Measurements from ENCODE around the gene NF2.
"Not testable (repeated sequence)": the region's sequence is repeated elsewhere in the genome, so short reads cannot be mapped to it uniquely, and the experiment has no call there.

The NF2 gene

DNA sequence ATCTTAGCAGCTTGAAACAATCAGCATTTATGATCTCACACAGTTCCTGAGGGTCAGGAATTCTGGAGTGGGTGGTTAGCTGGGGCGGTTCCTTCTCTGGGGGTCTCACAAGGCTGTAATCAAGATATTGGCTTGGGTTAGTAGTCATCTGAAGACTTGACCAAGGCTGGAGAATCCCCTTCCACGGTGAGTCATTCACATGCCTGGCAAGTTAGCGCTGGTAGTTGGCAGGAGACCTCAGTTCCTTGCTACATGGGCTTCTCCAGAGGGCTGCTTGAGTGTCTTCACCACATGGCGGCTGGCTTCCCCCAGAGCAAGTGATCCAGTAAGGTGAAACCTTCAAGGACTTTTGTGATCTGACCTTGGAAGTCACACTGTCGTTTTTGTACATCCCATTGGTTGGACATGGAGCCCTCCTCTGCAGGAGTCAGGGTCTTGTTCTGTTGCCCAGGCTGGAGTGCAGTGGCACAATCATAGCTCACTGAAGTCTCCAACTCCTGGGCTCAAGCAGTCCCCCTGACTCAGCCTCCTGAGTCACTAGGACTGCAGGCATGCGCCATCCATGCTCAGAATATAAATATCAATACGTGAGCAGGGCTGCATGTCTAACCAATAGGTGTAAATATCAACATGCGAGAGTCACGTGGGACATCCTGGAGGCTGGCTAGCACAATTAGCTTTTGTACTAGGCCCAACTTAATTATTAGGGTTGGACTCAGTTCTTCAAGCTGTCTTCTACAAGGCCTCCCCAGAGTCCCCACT lies 15.3 kb upstream of the NF2 start:
- H3K4me3 ChIP-seq (ENCODE audit: insufficient read depth in 1 of 2, low read depth in 1 of 2, low read length in 2 of 2) = no peak overlapping the region

DNA sequence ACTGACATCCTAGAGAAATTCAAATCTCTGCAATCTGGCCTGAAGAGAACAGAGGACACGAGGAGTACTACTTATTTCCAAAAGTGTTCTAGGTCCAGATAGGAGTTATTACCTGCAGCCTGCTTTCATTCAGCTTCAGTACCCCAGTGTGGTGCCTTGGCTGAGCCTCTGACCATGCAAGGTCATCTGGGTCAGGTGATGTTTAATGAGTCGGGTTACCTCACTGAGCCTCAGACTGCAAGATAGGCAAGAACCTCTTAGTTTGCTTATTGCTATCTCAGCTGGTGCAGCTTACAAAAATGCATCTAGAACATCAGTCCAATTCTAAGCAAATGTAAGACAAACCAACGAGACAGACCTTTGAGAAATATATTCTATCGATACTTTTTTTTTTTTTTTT lies 9.5 kb upstream of the NF2 start:
- Histone ChIP-seq H3K4me1 (ENCODE audit: control insufficient read depth, insufficient read depth, low read depth, low read length) (peaks cover 2% of the 10 kb centered on the region), H2BK15ac (ENCODE audit: low read depth, poor library complexity, severe bottlenecking) (no peak overlapping the region), H3K23ac (ENCODE audit: low read length in 2 of 2) (no peak overlapping the region), H2AFZ (ENCODE audit: low read depth, low read length) (no peak overlapping the region), H3K4me2 (ENCODE audit: low read length, poor library complexity, severe bottlenecking) (no peak overlapping the region), H2BK12ac (ENCODE audit: low read length in 2 of 2) (no peak overlapping the region), H3K36me3 (ENCODE audit: control insufficient read depth in 1 of 2, insufficient read depth in 2 of 2, low read depth in 1 of 2, low read length in 2 of 2) (no peaks in the 10 kb centered on the region), H3K79me1 (replicated peaks; ENCODE audit: low read length, poor library complexity, severe bottlenecking) (no peaks in the 10 kb centered on the region), H3K27me3 (ENCODE audit: control insufficient read depth in 1 of 2, insufficient read depth in 1 of 2, low read length in 2 of 2) (no peaks in the 10 kb centered on the region), H4K91ac (ENCODE audit: low read length) (no peak overlapping the region), H3K27ac (ENCODE audit: low read length, poor library complexity, severe bottlenecking) (no peak overlapping the region), H2AK5ac (ENCODE audit: low read length, severe bottlenecking) (no peak overlapping the region), H3K14ac (ENCODE audit: low read length in 2 of 2) (no peak overlapping the region), H4K8ac (ENCODE audit: low read length) (no peak overlapping the region), H3K18ac (ENCODE audit: low read depth in 1 of 2, low read length in 2 of 2) (no peak overlapping the region), H2BK120ac (ENCODE audit: low read depth, low read length) (no peak overlapping the region), H3K4me3 (ENCODE audit: insufficient read depth in 1 of 2, low read depth in 1 of 2, low read length in 2 of 2) (no peak overlapping the region), H3K4ac (ENCODE audit: low read depth in 1 of 2, low read length in 2 of 2) (no peak overlapping the region), H3K9me3 (ENCODE audit: control insufficient read depth, low read length) (no peaks in the 10 kb centered on the region), H3K9ac (ENCODE audit: low read length) (no peak overlapping the region), H2BK5ac (ENCODE audit: low read depth, low read length, poor library complexity, severe bottlenecking) (no peak overlapping the region)
- no peak for DNase-seq
- WGBS = 95% methylated on average over 4 of the region's 4 CpGs

More for the DNA sequence above, 15.3 kb upstream of the NF2 start:
- Histone ChIP-seq H3K79me1 (replicated peaks; ENCODE audit: low read length, poor library complexity, severe bottlenecking) (no peaks in the 10 kb centered on the region), H3K4me2 (ENCODE audit: low read length, poor library complexity, severe bottlenecking) (no peak overlapping the region), H2BK15ac (ENCODE audit: low read depth, poor library complexity, severe bottlenecking) (no peak overlapping the region), H3K36me3 (ENCODE audit: control insufficient read depth in 1 of 2, insufficient read depth in 2 of 2, low read depth in 1 of 2, low read length in 2 of 2) (no peaks in the 10 kb centered on the region), H3K27me3 (ENCODE audit: control insufficient read depth in 1 of 2, insufficient read depth in 1 of 2, low read length in 2 of 2) (no peaks in the 10 kb centered on the region), H4K91ac (ENCODE audit: low read length) (no peak overlapping the region), H4K8ac (ENCODE audit: low read length) (no peak overlapping the region), H3K27ac (ENCODE audit: low read length, poor library complexity, severe bottlenecking) (no peak overlapping the region), H3K23ac (ENCODE audit: low read length in 2 of 2) (no peak overlapping the region), H3K14ac (ENCODE audit: low read length in 2 of 2) (no peak overlapping the region), H2BK12ac (ENCODE audit: low read length in 2 of 2) (no peak overlapping the region), H3K9ac (ENCODE audit: low read length) (peak overlapping the region; percentile 2), H3K9me3 (ENCODE audit: control insufficient read depth, low read length) (no peaks in the 10 kb centered on the region), H3K18ac (ENCODE audit: low read depth in 1 of 2, low read length in 2 of 2) (no peak overlapping the region), H2BK5ac (ENCODE audit: low read depth, low read length, poor library complexity, severe bottlenecking) (no peak overlapping the region), H2AK5ac (ENCODE audit: low read length, severe bottlenecking) (no peak overlapping the region), H2BK120ac (ENCODE audit: low read depth, low read length) (no peak overlapping the region), H3K4me1 (ENCODE audit: control insufficient read depth, insufficient read depth, low read depth, low read length) (peaks cover 1% of the 10 kb centered on the region), H3K4ac (ENCODE audit: low read depth in 1 of 2, low read length in 2 of 2) (no peak overlapping the region), H2AFZ (ENCODE audit: low read depth, low read length) (no peak overlapping the region)
- peak; percentile 84 for DNase-seq
- WGBS = 84% methylated on average over 9 of the region's 9 CpGs

DNA sequence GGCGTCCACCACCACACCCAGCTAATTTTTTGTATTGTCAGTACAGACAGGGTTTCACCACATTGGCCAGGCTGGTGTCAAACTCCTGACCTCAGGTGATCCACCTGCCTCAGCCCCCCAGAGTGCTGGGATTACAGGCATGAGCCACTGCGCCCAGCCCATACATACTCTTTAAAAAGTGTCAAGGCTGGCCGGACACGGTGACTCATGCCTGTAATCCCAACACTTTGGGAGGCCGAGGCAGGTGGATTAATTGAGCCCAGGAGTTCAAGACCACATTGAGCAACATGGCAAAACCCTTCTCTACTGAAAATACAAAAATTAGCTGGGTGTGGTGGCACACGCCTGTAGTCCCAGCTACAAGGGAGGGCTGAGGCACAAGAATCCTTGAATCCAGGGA lies 9.0 kb upstream of the NF2 start:
- H3K27me3 ChIP-seq (ENCODE audit: control insufficient read depth in 1 of 2, insufficient read depth in 1 of 2, low read length in 2 of 2); H3K27ac ChIP-seq (ENCODE audit: low read length, poor library complexity, severe bottlenecking); H3K36me3 ChIP-seq (ENCODE audit: control insufficient read depth in 1 of 2, insufficient read depth in 2 of 2, low read depth in 1 of 2, low read length in 2 of 2); H4K8ac ChIP-seq (ENCODE audit: low read length); H3K9ac ChIP-seq (ENCODE audit: low read length); H3K4me2 ChIP-seq (ENCODE audit: low read length, poor library complexity, severe bottlenecking); H2BK15ac ChIP-seq (ENCODE audit: low read depth, poor library complexity, severe bottlenecking); H2BK12ac ChIP-seq (ENCODE audit: low read length in 2 of 2); H4K91ac ChIP-seq (ENCODE audit: low read length); H2AK5ac ChIP-seq (ENCODE audit: low read length, severe bottlenecking); H3K4me3 ChIP-seq (ENCODE audit: insufficient read depth in 1 of 2, low read depth in 1 of 2, low read length in 2 of 2); H3K9me3 ChIP-seq (ENCODE audit: control insufficient read depth, low read length); H3K4ac ChIP-seq (ENCODE audit: low read depth in 1 of 2, low read length in 2 of 2); DNase-seq; H3K18ac ChIP-seq (ENCODE audit: low read depth in 1 of 2, low read length in 2 of 2); H3K14ac ChIP-seq (ENCODE audit: low read length in 2 of 2); H2BK5ac ChIP-seq (ENCODE audit: low read depth, low read length, poor library complexity, severe bottlenecking); H3K23ac ChIP-seq (ENCODE audit: low read length in 2 of 2); H3K79me1 ChIP-seq (replicated peaks; ENCODE audit: low read length, poor library complexity, severe bottlenecking); H3K4me1 ChIP-seq (ENCODE audit: control insufficient read depth, insufficient read depth, low read depth, low read length); H2BK120ac ChIP-seq (ENCODE audit: low read depth, low read length); H2AFZ ChIP-seq (ENCODE audit: low read depth, low read length): not testable (repeated sequence)
- 88% methylated on average over 6 of the region's 6 CpGs for WGBS

DNA sequence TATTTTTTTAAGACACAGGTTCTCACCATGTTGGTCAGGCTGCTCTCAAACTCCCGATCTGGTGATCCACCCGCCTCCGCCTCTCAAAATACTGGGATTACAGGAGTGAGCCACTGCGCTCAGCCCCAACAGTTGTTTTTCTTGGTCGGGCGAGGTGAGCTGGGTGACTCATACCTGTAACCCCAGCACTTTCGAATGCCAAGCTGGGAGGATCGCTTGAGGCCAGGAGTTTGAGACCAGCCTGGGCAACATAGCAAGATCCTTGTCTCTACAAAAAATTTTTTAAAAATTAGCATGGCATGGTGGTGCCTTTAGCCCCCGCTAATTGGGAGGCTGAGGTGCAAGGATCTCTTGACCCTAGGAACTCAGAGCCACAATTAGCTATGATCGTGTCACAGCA lies 7.0 kb upstream of the NF2 start:
- Histone ChIP-seq H2BK5ac (ENCODE audit: low read depth, low read length, poor library complexity, severe bottlenecking) (no peak overlapping the region), H2AFZ (ENCODE audit: low read depth, low read length) (no peak overlapping the region), H3K9ac (ENCODE audit: low read length) (no peak overlapping the region), H3K23ac (ENCODE audit: low read length in 2 of 2) (no peak overlapping the region), H3K18ac (ENCODE audit: low read depth in 1 of 2, low read length in 2 of 2) (no peak overlapping the region), H4K8ac (ENCODE audit: low read length) (no peak overlapping the region), H2BK120ac (ENCODE audit: low read depth, low read length) (no peak overlapping the region), H3K79me1 (replicated peaks; ENCODE audit: low read length, poor library complexity, severe bottlenecking) (no peaks in the 10 kb centered on the region), H3K4me3 (ENCODE audit: insufficient read depth in 1 of 2, low read depth in 1 of 2, low read length in 2 of 2) (no peak overlapping the region), H3K14ac (ENCODE audit: low read length in 2 of 2) (no peak overlapping the region), H2AK5ac (ENCODE audit: low read length, severe bottlenecking) (no peak overlapping the region), H3K4me2 (ENCODE audit: low read length, poor library complexity, severe bottlenecking) (no peak overlapping the region), H3K27ac (ENCODE audit: low read length, poor library complexity, severe bottlenecking) (no peak overlapping the region), H3K4ac (ENCODE audit: low read depth in 1 of 2, low read length in 2 of 2) (no peak overlapping the region), H3K36me3 (ENCODE audit: control insufficient read depth in 1 of 2, insufficient read depth in 2 of 2, low read depth in 1 of 2, low read length in 2 of 2) (no peaks in the 10 kb centered on the region), H3K9me3 (ENCODE audit: control insufficient read depth, low read length) (no peaks in the 10 kb centered on the region), H4K91ac (ENCODE audit: low read length) (no peak overlapping the region), H2BK15ac (ENCODE audit: low read depth, poor library complexity, severe bottlenecking) (no peak overlapping the region), H2BK12ac (ENCODE audit: low read length in 2 of 2) (no peak overlapping the region), H3K4me1 (ENCODE audit: control insufficient read depth, insufficient read depth, low read depth, low read length) (peaks cover 3% of the 10 kb centered on the region), H3K27me3 (ENCODE audit: control insufficient read depth in 1 of 2, insufficient read depth in 1 of 2, low read length in 2 of 2) (no peaks in the 10 kb centered on the region)
- no peak for DNase-seq
- 92% methylated on average over 10 of the region's 10 CpGs for WGBS

All from mesenchymal stem cell (in vitro differentiated cells and primary cell).